22Rv1 (cell line): ENCODE results near the gene TMEM132D.

ENCODE experiments used
- ZFX ChIP-seq: fragments of 450-650 bp; IDR thresholded peaks from 2 replicates; pipeline ENCODE4 v1.6.1; 2017; ENCODE audit warnings: antibody characterized with exemption, borderline replicate concordance
- TF ChIP-seq, protein P1 (sequence below): fragments of 450-650 bp; IDR thresholded peaks from 2 replicates; pipeline ENCODE4 v1.5.1; 2017; ENCODE audit warnings: mild to moderate bottlenecking

DNA sequence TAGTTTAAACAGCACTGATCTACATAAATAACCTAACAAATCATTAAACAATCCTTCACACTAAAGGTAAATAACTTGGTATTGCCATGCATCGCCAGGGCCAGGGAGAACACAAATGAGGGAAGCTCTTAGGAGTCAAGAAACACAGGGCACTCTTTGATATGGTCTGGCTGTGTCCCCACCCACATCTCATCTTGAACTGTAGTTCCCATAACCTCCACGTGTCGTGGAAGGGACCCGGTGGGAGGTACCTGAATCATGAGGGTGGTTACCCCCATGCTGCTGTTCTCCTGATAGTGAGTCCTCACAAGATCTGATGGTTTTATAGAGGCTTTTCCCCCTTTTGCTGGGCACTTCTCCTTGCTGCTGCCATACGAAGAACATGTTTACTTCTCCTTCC lies 17.3 kb downstream of the TMEM132D start:
- TF ChIP-seq, protein P1, sequence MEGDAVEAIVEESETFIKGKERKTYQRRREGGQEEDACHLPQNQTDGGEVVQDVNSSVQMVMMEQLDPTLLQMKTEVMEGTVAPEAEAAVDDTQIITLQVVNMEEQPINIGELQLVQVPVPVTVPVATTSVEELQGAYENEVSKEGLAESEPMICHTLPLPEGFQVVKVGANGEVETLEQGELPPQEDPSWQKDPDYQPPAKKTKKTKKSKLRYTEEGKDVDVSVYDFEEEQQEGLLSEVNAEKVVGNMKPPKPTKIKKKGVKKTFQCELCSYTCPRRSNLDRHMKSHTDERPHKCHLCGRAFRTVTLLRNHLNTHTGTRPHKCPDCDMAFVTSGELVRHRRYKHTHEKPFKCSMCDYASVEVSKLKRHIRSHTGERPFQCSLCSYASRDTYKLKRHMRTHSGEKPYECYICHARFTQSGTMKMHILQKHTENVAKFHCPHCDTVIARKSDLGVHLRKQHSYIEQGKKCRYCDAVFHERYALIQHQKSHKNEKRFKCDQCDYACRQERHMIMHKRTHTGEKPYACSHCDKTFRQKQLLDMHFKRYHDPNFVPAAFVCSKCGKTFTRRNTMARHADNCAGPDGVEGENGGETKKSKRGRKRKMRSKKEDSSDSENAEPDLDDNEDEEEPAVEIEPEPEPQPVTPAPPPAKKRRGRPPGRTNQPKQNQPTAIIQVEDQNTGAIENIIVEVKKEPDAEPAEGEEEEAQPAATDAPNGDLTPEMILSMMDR: no peak
- TF ChIP-seq ZFX: no peak
